ENCODE results near the gene LOXL1. TPM values are rescaled to one million over a fixed set of nuclear protein-coding genes. Genes with fewer than 3 reads are reported as not detected.

The LOXL1 gene
- total and polyA plus RNA-seq, 2 of the 4 experiments (the other 2 are of a cell fraction): 148 to 332 TPM

GRCh38 chr15:73909651-73910050 is 16.6 kb upstream of the LOXL1 start:
- Histone ChIP-seq H4K5ac (ENCODE audit: low read depth, low read length) (no peak overlapping the region), H2BK20ac (ENCODE audit: low read depth, low read length) (no peak overlapping the region), H4K20me1 (ENCODE audit: insufficient read depth, low read length) (no peaks in the 10 kb centered on the region; the same call in 1 of the 2 replicates), H3K4me2 (ENCODE audit: low read depth, low read length) (no peak overlapping the region), H2AK9ac (replicated peaks; ENCODE audit: low read depth, low read length, poor library complexity) (no peak overlapping the region), H4K91ac (ENCODE audit: insufficient read depth, low read depth, low read length) (no peak overlapping the region), H3K27ac (ENCODE audit: insufficient read depth, low read length) (no peak overlapping the region), H3K4me1 (ENCODE audit: control insufficient read depth, insufficient read depth, low read length) (peaks cover 9% of the 10 kb centered on the region), H3K36me3 (ENCODE audit: control insufficient read depth, insufficient read depth, low read length) (no peaks in the 10 kb centered on the region), H3K23ac (ENCODE audit: low read depth, low read length) (no peak overlapping the region), H3K14ac (replicated peaks; ENCODE audit: low read depth, low read length) (no peak overlapping the region), H2BK5ac (ENCODE audit: low read depth, low read length, poor library complexity, severe bottlenecking) (no peak overlapping the region), H3K18ac (ENCODE audit: low read depth, low read length) (no peak overlapping the region), H3K9me1 (ENCODE audit: insufficient read depth, low read length) (peaks cover 7% of the 10 kb centered on the region), H3K4me3 (ENCODE audit: insufficient read depth, low read depth, low read length) (no peak overlapping the region), H3K79me1 (ENCODE audit: low read depth in 1 of 2, low read length in 2 of 2) (no peaks in the 10 kb centered on the region), H4K8ac (ENCODE audit: low read depth in 2 of 2, low read length in 2 of 2) (no peak overlapping the region), H3K9ac (ENCODE audit: low read depth, low read length) (no peak overlapping the region), H2AK5ac (ENCODE audit: low read depth, low read length) (no peak overlapping the region), H2AFZ (replicated peaks; ENCODE audit: low read length, poor library complexity) (no peak overlapping the region), H2BK120ac (ENCODE audit: low read depth, low read length) (no peak overlapping the region), H2BK15ac (ENCODE audit: low read depth, low read length) (no peak overlapping the region), H3K9me3 (ENCODE audit: control insufficient read depth, insufficient read depth, low read length) (no peaks in the 10 kb centered on the region), H3K4ac (ENCODE audit: low read depth, low read length) (no peak overlapping the region), H3K56ac (ENCODE audit: extremely low read depth, insufficient read depth, low read length) (no peak overlapping the region), H3K27me3 (ENCODE audit: control insufficient read depth, insufficient read depth, low read length) (no peaks in the 10 kb centered on the region)
- in situ Hi-C loops (cut with MboI; ENCODE audit: low sequenced_read_pairs): loop anchor here (5.0 kb wide), 1 partner anchor 37 kb away; the partner anchor contains the start of gene TBC1D21
- no CpG with 5 or more reads among the region's 2 CpGs for WGBS, 2 experiments (ENCODE audit: extremely low coverage in 2 of 2, insufficient read length in 1 of 2)
- BruUV-seq (replicated peaks): no TSS peak
- dilution Hi-C loops (cut with HindIII; ENCODE audit: low sequenced_read_pairs, unreplicated experiment): no loop called here
- CTCF ChIA-PET: interaction anchor here (1.3 kb wide), 1 partner anchor 36 kb away, joined by 4 read pairs; no protein-coding TSS in a partner anchor
- TF ChIP-seq RAD21 (IDR thresholded peaks at IDR 0.05; ENCODE audit: low read length) (no peak), FOS (IDR thresholded peaks at IDR 0.05; ENCODE audit: low read depth, low read length) (no peak), POLR2A (IDR thresholded peaks at IDR 0.05; ENCODE audit: low read depth, low read length) (no peak), CTCF (conservative IDR thresholded peaks at IDR 0.05; ENCODE audit: low read depth, low read length) (no peak), RCOR1 (IDR thresholded peaks at IDR 0.05; ENCODE audit: insufficient replicate concordance, low read length) (no peak), CHD1 (IDR thresholded peaks at IDR 0.05; ENCODE audit: low read depth, low read length) (no peak), BHLHE40 (IDR thresholded peaks at IDR 0.05; ENCODE audit: low read depth, low read length) (no peak), NFE2L2 (IDR thresholded peaks at IDR 0.05; ENCODE audit: low read depth, low read length) (no peak), MAZ (IDR thresholded peaks at IDR 0.05; ENCODE audit: borderline replicate concordance, low read depth, low read length) (no peak), ELK1 (IDR thresholded peaks at IDR 0.05; ENCODE audit: borderline replicate concordance, low read depth, low read length) (no peak), MXI1 (IDR thresholded peaks at IDR 0.05; ENCODE audit: borderline replicate concordance, low read depth, low read length) (no peak), USF2 (IDR thresholded peaks at IDR 0.05; ENCODE audit: low read depth, low read length) (no peak)
- DNase-seq (no peak), ATAC-seq (ENCODE audit: low read depth) (no peak)
- intact Hi-C loops (cut with micrococcal nuclease): no loop called here
- POLR2A ChIA-PET (ENCODE audit: unreplicated experiment): interaction anchor here (0.6 kb wide), 1 partner anchor 224 kb away, joined by 3 read pairs; no protein-coding TSS in a partner anchor
